K562 (cell line): ENCODE data around the gene ATP2A3. TPM values are rescaled to one million over a fixed set of nuclear protein-coding genes. Genes with fewer than 3 reads are reported as not detected.

Source experiments
- ETV6 ChIP-seq, 3 experiments: fragments of 150-350 bp in 1 of 3; sonication (generic) in 1 of 3; formaldehyde crosslinking in 1 of 3; IDR thresholded peaks; 2 replicates each; pipeline versions ENCODE4 v1.6.1 to v1.8.0; 2014 to 2022; ENCODE audit warnings: borderline replicate concordance in 2 of 3, low read depth in 2 of 3, antibody characterized with exemption in 1 of 3, low read length in 1 of 3, mild to moderate bottlenecking in 1 of 3, missing genetic modification reagents in 1 of 3
- HDAC8 ChIP-seq: fragments of 450-650 bp; IDR thresholded peaks from 2 replicates; pipeline ENCODE4 v1.6.1; 2016; ENCODE audit warnings: mild to moderate bottlenecking, missing genetic modification characterization, moderate library complexity, missing compliant biosample characterization
- HNRNPL ChIP-seq: fragments of 200-400 bp; formaldehyde crosslinking; IDR thresholded peaks from 2 replicates; pipeline ENCODE4 v1.6.1; 2017; ENCODE audit warnings: low read depth, mild to moderate bottlenecking, low read length
- HNRNPUL1 ChIP-seq: fragments of 200-400 bp; formaldehyde crosslinking; IDR thresholded peaks from 2 replicates; pipeline ENCODE4 v1.6.1; 2017; ENCODE audit warnings: low read length
- NFRKB ChIP-seq: fragments of 450-650 bp; IDR thresholded peaks from 2 replicates; pipeline ENCODE4 v1.6.1; 2016; ENCODE audit warnings: low read depth
- OTX1 ChIP-seq: fragments of 450-650 bp; formaldehyde crosslinking; IDR thresholded peaks from 2 replicates; pipeline ENCODE4 v1.4.0; 2022; ENCODE audit warnings: mild to moderate bottlenecking
- TEAD1 ChIP-seq, 2 experiments: fragments of 450-650 bp in 1 of 2; sonication (generic) in 1 of 2; formaldehyde crosslinking; IDR thresholded peaks; 2 replicates each; pipeline versions ENCODE4 v1.4.0 to v1.8.0; 2020 to 2022; ENCODE audit warnings: mild to moderate bottlenecking in 2 of 2, missing genetic modification reagents in 1 of 2
- UBTF ChIP-seq, 2 experiments: IDR thresholded peaks; 2 replicates each; pipeline ENCODE4 v1.6.1; 2012; ENCODE audit warnings: improper control_type of control experiment in 2 of 2, low read depth in 2 of 2, low read length in 2 of 2, borderline replicate concordance in 1 of 2
- ZBTB33 ChIP-seq: sonication (generic); formaldehyde crosslinking; IDR thresholded peaks from 2 replicates; pipeline ENCODE4 v1.8.1; 2023; ENCODE audit warnings: mild to moderate bottlenecking, missing genetic modification reagents
- ZNF3 ChIP-seq: fragments of 250-450 bp; sonication (Bioruptor Pico); IDR thresholded peaks from 2 replicates; pipeline ENCODE4 v1.5.0; 2021; ENCODE audit warnings: mild to moderate bottlenecking, moderate library complexity
- ZNF589 ChIP-seq: fragments of 200-800 bp; sonication (Bioruptor generic); IDR thresholded peaks from 2 replicates; pipeline ENCODE4 v1.6.1; 2016; ENCODE audit warnings: low read depth, missing genetic modification characterization, missing compliant biosample characterization
- polyA plus RNA-seq, 8 experiments: library from polyadenylated mRNA; depleted of rRNA in 4 of 8; stranded (reverse) in 5 of 8; unstranded in 3 of 8; fragments of >200 nt; fragmentation: Nextera tagmentation in 2 of 8; fragmentation: Illumina TruSeq in 1 of 8; extraction: Ambion mirVana in 2 of 8; extraction: Trizol in 1 of 8; gene quantifications; 2 replicates each; pipeline versions ENCODE4 v1.2.1 to v1.2.3, GENCODE V29; 2011 to 2014; ENCODE audit warnings: inconsistent platforms in 1 of 8, missing spikeins in 1 of 8
- total RNA-seq, 7 experiments: library from RNA; depleted of rRNA in 6 of 7; stranded (reverse); fragments of >200 nt in 6 of 7; fragmentation: Illumina TruSeq in 2 of 7; extraction: Trizol in 2 of 7; gene quantifications; 2 replicates each; pipeline versions ENCODE4 v1.2.1 to v1.2.3, GENCODE V29; 2011 to 2021; ENCODE audit warnings: low replicate concordance in 1 of 7
- TF ChIP-seq, protein P1 (sequence below): sonication (generic); formaldehyde crosslinking; IDR thresholded peaks from 2 replicates; pipeline ENCODE4 v1.8.0; 2022; ENCODE audit warnings: mild to moderate bottlenecking, missing genetic modification reagents, borderline replicate concordance
- TF ChIP-seq, protein P2 (sequence below): IDR thresholded peaks from 3 replicates; pipeline ENCODE4 v1.6.1; 2011; ENCODE audit warnings: borderline replicate concordance, mild to moderate bottlenecking, moderate library complexity; ENCODE audit not compliant: insufficient read length; ENCODE audit errors: extremely low read depth
- TF ChIP-seq, protein P3 (sequence below): sonication (generic); formaldehyde crosslinking; IDR thresholded peaks from 2 replicates; pipeline ENCODE4 v1.8.1; 2022; ENCODE audit warnings: missing genetic modification reagents

The ATP2A3 gene
- total and polyA plus RNA-seq, 9 of the 15 experiments (the other 6 are each of a cell fraction or from before 2014, with no cell fraction given) = 0.65 to 103 (median 31.3) TPM

DNA sequence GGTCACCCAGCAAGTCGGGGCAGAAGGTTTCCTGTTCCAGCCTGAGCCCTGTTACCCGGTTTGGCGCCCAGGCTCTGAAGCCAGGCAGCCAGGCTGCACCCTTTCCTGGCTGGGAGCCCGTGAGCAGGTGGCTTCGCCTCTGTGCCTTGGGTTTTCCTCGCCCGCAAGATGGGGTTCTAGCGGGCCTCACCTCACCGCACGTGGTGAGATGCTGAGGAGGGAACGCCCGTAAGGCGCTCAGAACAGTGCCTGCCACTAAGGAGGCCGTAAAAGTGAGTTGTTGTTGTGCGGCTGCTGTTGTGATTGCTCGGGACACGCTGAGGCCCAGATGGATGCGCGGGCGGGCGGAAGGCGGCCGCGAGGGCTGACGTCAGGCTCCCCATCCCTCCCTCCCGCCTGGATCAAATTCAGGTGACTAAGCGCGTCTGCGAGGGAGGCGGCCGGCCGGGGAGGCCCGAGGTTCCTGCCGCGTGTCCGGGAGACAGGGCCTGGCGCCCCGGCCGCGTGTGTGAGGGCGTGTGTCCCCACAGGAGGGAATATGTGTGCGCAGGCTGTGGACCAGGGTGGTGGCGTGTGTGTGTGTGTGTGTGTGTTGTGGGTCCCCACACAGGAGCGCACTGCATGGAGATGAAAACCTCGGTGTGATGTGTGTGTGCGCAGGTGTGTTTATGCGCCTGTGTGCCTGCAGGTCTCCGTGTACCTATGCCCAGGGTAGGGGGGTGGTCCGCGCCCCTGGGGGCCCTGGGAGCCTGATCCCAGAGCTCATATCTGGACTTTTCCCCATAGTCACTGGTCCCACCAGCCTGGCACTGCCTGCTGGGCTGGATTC is 75.7 kb downstream of the ATP2A3 start (continued):
- TF ChIP-seq ZBTB33 (CRISPR knock-in tag) (no peak), HDAC8 (tag) (no peak), ZNF3 (no peak), ZNF589 (no peak), HNRNPUL1 (no peak), HNRNPL (no peak), NFRKB (no peak; the same call in 1 of the 2 replicates), ETV6 (IDR thresholded peaks at IDR 0.05; ENCODE audit: borderline replicate concordance in 1 of 2, low read depth in 2 of 2, low read length in 1 of 2) (no peak), ETV6 (CRISPR knock-in tag; IDR thresholded peaks at IDR 0.05; ENCODE audit: borderline replicate concordance) (no peak), OTX1 (CRISPR knock-in tag) (no peak), TEAD1 (CRISPR knock-in tag; IDR thresholded peaks at IDR 0.05) (0 out of 4 replicates have a peak, but pooled peaks of 1 of the 2 experiments have one; percentile 52), UBTF (IDR thresholded peaks at IDR 0.05; ENCODE audit: borderline replicate concordance in 1 of 2, low read depth in 2 of 2, low read length in 2 of 2) (peak in 1 of 2 experiments; percentile 71; a peak in 1 of 4 replicates)
- TF ChIP-seq, protein P1, sequence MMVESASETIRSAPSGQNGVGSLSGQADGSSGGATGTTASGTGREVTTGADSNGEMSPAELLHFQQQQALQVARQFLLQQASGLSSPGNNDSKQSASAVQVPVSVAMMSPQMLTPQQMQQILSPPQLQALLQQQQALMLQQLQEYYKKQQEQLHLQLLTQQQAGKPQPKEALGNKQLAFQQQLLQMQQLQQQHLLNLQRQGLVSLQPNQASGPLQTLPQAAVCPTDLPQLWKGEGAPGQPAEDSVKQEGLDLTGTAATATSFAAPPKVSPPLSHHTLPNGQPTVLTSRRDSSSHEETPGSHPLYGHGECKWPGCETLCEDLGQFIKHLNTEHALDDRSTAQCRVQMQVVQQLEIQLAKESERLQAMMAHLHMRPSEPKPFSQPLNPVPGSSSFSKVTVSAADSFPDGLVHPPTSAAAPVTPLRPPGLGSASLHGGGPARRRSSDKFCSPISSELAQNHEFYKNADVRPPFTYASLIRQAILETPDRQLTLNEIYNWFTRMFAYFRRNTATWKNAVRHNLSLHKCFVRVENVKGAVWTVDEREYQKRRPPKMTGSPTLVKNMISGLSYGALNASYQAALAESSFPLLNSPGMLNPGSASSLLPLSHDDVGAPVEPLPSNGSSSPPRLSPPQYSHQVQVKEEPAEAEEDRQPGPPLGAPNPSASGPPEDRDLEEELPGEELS (CRISPR knock-in tag) = no peak
- TF ChIP-seq, protein P2, sequence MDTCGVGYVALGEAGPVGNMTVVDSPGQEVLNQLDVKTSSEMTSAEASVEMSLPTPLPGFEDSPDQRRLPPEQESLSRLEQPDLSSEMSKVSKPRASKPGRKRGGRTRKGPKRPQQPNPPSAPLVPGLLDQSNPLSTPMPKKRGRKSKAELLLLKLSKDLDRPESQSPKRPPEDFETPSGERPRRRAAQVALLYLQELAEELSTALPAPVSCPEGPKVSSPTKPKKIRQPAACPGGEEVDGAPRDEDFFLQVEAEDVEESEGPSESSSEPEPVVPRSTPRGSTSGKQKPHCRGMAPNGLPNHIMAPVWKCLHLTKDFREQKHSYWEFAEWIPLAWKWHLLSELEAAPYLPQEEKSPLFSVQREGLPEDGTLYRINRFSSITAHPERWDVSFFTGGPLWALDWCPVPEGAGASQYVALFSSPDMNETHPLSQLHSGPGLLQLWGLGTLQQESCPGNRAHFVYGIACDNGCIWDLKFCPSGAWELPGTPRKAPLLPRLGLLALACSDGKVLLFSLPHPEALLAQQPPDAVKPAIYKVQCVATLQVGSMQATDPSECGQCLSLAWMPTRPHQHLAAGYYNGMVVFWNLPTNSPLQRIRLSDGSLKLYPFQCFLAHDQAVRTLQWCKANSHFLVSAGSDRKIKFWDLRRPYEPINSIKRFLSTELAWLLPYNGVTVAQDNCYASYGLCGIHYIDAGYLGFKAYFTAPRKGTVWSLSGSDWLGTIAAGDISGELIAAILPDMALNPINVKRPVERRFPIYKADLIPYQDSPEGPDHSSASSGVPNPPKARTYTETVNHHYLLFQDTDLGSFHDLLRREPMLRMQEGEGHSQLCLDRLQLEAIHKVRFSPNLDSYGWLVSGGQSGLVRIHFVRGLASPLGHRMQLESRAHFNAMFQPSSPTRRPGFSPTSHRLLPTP = no peak
- TF ChIP-seq, protein P3, sequence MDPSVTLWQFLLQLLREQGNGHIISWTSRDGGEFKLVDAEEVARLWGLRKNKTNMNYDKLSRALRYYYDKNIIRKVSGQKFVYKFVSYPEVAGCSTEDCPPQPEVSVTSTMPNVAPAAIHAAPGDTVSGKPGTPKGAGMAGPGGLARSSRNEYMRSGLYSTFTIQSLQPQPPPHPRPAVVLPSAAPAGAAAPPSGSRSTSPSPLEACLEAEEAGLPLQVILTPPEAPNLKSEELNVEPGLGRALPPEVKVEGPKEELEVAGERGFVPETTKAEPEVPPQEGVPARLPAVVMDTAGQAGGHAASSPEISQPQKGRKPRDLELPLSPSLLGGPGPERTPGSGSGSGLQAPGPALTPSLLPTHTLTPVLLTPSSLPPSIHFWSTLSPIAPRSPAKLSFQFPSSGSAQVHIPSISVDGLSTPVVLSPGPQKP (CRISPR knock-in tag) = no peak
